Measurements from ENCODE around the gene ZNF165.
"Not testable (repeated sequence)": the region's sequence is repeated elsewhere in the genome, so short reads cannot be mapped to it uniquely, and the experiment has no call there.

Gene ZNF165

DNA sequence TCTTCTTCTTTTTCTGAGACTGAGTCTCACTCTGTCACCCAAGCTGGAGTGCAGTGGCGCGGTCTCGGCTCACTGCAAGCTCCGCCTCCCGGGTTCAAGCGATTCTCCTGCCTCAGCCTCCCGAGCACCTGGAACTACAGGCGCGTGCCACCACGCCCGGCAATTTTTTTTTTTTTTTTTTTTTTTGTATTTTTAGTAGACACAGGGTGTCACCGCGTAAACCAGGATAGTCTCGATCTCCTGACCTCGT is at the start of gene ZNF165:
TSS of gene ZNF165 (plus strand) at position 188 of the 250 bp plus-strand sequence. CDS start 4,913 bp downstream, outside the sequence.
- in situ Hi-C loops (cut with MboI; ENCODE audit: low sequenced_read_pairs): not testable (repeated sequence)

DNA sequence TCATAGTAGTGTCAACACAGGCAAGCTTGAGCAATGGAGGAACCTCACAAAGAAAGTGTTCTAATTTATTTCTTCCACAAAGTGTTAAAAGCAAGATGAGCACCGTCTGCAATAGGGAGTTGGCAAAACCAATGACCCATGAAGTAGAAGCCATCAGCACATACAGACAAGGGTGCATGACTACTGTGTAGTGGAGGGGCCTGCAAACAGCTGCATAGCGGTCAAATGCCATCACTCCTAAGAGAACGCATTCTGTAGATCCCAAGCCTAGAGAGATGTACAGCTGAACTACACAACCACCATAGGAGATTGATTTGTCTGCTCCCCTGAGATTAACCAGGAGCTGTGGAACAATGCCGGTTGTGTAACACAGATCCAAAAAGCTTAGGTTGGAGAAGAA is 26.8 kb upstream of the ZNF165 start:
- in situ Hi-C loops (cut with MboI; ENCODE audit: low sequenced_read_pairs): no loop called here

DNA sequence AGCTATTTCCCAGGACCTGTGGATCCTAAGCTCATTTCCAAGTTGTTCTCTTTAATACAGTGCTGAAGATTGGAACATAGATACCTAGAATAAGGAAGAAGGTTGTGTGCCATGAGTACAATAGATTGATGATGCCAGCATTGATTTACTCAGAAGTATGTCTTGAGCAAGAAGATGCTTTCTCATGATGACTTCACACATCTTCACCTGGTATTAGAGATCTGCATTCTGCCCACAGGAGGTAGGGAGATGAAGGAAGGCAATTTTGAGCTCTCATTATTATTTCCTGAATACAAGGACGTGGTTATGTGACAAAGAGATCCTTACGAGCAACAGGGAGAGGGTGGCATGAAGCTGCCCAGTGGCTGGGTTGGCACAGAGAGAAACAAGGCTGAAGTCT is 20.0 kb upstream of the ZNF165 start:
- in situ Hi-C loops (cut with MboI; ENCODE audit: low sequenced_read_pairs): no loop called here

DNA sequence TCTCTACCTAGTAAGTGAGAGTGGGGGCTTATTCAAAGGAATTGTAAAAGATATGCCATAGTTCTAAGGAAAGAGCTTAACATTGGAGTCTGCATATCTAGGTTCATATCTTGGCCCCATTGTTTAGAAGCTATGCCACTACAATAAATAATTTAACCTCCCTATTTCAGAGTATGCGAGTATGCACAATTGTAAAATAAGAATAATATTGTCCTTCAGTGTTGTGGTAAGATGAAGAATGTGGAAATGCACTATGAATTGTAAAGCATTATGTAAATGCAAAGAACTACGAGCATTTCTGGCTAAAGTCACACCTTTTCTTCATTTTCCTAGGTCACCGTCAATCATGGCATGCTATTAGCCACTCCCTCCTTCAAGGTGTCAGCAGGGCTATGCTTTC is 16.1 kb upstream of the ZNF165 start:
- in situ Hi-C loops (cut with MboI; ENCODE audit: low sequenced_read_pairs): no loop called here

DNA sequence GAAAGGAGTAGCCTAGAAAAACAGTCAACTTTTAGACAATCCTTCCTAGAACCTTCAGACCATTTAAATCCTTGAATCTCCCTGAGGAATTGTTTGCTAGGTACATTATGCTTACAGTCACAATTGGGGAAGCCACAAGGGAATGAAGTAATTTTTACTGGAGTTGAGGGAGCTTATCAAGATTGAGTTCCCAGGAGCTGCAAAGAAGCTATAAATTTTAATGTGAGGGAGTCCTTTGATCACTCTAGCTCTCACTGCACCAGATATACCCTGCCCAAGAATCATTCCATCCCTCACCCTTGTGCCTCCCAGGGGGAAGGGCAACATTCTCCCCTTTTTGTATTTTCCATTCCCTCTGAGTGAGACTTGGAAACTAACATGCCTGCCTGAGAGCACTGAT is 12.3 kb upstream of the ZNF165 start:
- in situ Hi-C loops (cut with MboI; ENCODE audit: low sequenced_read_pairs): no loop called here

DNA sequence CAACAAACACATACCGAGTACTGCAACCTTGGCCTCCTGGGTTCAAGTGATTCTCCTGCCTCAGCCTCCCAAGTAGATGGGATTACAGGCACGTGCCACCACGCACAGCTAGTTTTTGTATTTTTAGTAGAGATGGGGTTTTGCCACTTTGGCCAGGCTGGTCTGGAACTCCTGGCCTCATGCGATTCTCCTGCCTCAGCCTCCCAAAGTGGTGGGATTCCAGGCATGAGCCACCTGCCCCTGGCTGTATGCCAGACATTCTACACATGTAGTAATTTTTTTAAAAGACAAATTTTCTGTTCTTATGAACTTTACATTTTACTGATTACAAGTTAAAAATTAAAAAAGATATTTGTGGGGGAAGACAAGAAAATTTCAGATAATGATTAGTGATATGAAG is 9.4 kb upstream of the ZNF165 start:
- in situ Hi-C loops (cut with MboI; ENCODE audit: low sequenced_read_pairs): not testable (repeated sequence)

DNA sequence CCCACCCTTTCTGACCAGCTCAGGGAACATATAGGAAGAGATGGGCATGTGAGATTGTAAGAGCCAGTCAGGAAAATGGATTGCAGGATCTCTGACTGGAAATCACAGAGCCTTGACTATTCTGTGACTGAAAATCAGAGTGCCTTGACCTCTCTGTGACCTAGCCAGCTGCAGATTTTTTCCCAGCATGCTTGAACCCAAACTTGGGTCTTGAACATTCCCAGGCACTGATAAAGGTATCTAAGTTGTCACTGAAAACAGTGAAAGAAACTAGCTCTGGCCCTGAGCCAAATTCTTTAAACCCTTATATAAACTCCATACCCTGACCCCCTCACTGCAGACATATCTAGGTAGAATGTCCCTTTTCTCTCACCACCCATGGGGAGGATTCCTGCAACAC is 2.3 kb upstream of the ZNF165 start:
- in situ Hi-C loops (cut with MboI; ENCODE audit: low sequenced_read_pairs): no loop called here

DNA sequence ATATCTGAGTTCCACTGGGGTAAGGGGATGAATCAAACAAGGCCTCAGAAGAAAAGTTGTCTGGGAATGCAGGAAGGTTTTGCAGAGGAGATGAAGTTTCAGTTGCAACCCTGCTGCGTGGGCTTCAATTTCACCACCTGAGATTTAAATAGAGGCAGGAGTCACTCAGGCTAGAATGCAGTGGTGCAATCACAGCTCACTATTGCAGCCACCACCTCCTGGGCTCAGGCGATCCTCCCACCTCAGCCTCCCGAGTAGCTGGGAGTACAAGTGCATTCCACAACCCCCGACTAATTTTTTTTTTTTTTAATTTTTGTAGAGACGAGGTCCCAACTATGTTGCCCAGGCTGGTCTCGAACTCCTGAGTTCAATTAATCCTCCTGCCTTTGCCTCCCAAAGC is 1.5 kb upstream of the ZNF165 start:
- in situ Hi-C loops (cut with MboI; ENCODE audit: low sequenced_read_pairs): no loop called here

DNA sequence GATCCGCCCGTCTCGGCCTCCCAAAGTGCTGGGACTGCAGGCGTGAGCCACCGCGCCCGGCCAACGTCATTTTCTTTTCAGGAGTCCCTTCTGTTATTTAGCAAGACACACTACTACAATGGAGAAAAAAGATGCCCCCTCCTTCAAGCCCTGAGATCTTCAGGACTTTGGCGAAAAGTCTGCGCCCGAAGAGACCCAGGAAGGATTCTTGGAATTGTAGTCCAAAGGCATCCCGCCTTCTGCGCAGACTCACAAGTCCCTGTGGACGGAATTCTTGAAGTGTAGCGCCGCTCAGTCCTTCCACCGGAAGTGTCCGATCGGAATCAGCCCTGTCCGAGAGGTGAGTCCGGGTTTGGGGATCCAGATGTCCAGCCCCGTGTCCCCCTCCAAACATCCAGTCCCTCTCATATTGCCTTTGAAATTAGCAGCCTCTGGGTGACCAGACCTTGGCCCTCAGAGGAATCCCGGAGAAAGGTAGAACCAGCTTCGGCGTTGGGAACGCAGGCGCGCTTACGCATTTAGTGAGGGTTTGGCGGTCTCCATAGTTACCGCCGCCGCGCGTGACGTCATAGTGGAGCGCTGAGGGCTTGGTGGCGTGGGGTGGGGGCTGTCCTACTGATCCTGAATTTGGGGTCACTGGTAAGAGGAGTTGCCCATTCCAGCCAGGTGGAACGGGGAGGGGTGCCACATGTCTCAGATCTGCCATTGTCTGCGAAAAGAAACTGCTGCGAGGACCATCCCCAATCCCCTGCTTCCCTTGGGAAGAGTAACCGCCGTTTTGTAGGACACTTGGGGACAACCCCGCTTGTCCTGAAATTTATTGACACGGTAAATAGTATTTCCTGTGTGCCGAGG is 490 bp downstream of the ZNF165 start:
- in situ Hi-C loops (cut with MboI; ENCODE audit: low sequenced_read_pairs): no loop called here

DNA sequence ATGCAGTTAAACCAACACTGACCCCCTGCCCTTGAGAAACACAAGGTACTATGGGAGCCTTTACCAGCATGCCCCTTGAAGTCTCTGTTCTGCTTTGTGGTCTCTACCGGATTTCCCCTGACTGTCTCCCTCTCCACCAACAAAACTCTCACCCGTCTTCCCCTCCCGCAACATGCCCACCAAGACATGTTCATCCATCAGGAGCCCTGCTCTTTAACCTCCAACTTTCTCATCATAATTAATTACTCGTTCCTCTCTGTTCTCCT is 1.1 kb downstream of the ZNF165 start:
- in situ Hi-C loops (cut with MboI; ENCODE audit: low sequenced_read_pairs): no loop called here

DNA sequence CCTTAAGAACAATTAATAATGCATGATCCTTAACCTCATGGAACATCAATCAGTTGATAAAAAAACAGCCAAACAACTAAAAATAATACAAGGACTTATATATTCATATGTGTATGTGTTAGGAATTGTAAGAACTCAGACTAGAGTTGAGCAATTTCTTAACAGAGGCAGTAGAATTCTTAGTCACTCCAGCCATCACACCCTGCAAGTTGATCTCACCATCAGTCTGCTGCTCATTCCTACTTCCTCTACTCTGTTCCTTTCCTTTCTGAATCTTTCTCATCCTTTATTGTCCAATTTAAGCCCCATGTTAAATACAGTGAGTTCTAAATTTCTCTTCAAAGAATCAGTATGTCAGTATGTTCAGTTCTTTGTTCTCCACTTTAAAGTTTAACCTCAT is 2.6 kb downstream of the ZNF165 start:
- in situ Hi-C loops (cut with MboI; ENCODE audit: low sequenced_read_pairs): no loop called here

DNA sequence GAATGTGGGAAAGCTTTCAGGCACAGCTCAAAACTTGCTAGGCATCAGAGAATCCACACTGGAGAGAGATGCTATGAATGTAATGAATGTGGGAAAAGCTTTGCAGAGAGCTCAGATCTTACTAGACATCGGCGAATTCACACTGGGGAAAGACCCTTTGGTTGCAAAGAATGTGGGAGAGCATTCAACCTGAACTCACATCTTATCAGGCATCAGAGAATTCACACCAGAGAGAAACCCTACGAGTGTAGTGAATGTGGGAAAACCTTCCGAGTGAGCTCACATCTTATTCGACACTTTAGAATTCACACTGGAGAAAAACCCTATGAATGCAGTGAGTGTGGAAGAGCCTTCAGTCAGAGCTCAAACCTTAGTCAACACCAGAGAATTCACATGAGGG is 8.7 kb downstream of the ZNF165 start:
- in situ Hi-C loops (cut with MboI; ENCODE audit: low sequenced_read_pairs): no loop called here

DNA sequence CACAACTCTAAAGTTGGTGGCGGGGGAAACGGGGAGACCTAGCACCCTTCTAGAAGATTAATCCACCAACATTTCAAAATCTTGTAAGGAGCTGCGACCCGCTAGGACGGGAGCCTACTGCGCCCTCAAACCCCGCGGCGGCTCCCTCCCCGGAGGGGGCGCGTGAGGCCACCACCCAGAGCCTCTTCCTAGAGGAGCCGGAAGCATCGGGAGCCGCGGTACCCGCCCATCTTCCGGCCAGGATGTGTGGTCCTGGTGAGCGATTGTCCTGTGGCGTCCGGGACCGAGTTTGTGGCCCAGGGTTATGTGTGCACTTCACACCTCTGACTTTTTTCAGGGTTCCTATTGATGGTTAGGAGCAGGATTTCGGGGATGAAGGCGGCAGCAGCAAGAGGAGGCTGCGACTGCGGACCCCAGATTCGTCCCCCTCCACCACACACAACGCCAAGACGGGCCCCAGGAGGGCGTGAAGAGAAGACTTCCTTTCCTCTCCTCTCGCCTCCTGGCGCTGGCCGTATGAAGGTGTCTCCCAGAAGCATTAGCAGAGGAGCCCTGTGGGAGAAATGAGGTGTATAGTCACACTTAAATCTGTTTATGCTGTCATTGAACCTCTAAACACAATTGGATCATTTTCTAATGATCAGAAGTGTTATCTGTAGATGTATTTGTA is 10.7 kb downstream of the ZNF165 start:
- in situ Hi-C loops (cut with MboI; ENCODE audit: low sequenced_read_pairs): no loop called here

DNA sequence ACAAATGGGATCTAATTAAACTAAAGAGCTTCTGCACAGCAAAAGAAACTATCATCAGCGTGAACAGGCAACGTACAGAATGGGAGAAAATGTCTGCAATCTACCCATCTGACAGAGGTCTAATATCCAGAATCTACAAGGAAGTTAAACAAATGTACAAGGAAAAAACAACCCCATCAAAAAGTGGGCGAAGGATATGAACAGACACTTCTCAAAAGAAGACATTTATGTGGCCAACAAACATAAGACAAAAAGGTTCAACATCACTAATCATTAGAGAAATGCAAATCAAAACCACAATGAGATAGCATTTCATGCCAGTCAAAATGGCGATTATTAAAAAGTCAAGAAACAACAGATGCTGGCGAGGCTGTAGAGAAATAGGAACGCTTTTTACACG is 21.9 kb downstream of the ZNF165 start:
- in situ Hi-C loops (cut with MboI; ENCODE audit: low sequenced_read_pairs): not testable (repeated sequence)

DNA sequence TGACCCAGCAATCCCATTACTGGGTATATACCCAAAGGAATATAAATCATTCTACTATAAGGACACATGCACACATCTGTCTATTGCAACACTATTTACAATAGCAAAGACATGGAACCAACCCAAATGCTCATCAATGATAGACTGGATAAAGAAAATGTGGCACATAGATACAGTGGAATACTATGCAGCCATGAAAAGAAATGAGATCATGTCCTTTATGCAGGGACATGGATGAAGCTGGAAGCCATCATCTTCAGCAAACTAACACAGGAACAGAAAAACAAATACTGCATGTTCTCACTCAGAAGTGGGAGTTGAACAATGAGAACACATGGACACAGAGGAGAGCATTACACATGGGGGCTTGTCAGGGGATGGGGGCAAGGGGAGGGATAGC is 22.3 kb downstream of the ZNF165 start:
- in situ Hi-C loops (cut with MboI; ENCODE audit: low sequenced_read_pairs): not testable (repeated sequence)

DNA sequence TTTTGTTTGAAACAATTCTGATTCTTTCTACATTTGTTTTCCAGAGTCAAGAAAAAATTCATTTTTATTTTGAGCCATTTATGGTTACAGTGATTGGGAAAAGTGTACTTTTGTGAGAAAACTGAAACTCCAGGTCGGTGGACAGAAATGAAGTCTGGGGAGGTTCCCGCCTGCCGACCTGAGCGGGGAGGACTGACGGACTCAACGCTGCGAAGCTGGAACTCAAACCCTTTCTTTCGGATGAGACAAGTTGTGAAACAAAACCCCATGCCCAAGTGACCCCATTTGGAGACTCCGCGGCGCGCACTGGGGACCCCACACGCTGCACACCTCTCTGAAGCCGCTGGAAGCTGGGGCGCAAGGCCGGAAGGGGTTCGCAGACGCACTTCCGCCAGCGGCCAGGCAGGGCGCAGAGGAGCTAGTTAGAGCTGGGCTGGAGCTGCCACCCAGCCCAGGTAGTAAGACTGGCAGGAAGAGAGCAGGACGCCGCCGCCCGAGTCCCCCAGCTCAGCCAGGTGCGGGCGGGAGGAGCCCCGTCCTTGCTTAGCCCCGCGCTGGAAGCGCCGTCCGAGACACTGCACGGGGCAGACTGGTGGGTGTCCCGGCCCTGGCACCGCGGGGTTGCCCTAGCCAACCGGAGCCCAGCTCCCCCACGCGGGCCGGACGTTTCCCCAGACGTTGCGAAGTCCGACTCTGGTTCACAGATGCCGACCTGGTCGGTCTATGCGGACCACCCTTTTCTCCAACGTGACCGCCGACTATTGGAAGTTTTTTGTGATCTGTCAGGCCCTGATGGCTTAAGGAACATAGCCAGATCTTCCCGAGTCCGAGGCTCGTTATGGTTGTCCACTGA is 24.2 kb downstream of the ZNF165 start:
- in situ Hi-C loops (cut with MboI; ENCODE audit: low sequenced_read_pairs): no loop called here

DNA sequence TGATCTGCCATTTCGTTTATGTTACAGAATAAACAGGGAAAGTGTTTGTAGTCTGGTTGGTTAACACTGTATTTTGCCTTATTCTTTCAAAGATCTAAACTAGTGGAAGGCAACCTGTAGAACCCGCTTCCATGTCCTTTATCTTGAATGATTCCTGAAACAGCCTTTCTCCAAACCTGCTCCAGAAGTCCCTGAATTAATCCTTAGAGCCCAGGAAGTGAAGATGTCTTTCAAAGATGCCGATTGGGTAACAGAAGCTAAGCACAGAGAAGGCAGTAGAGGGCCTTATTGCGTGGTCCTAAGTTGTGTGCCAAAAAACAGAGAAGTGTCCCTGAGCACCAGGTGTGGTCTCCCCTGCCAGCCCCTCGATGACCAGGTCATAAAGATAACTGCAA is 24.9 kb downstream of the ZNF165 start:
- in situ Hi-C loops (cut with MboI; ENCODE audit: low sequenced_read_pairs): no loop called here

DNA sequence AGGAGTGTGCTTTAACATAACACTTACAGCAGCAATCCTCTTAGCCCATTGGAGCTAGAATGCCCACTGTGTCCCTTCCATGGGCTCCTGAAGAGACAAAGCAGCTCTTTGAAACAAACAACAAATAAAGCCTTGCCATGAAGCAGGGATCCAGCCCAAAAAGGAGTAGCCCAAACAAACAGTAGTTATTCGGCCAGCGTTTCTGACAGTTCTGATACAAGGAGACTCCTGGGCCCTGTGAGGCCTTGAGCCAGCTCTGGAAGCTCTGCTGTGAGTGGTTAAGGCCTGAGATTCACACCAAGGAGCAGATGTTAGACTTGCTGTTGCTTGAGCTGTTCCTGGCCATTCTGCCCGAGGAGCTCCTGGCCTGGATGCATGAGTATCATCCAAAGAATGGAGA is 27.1 kb downstream of the ZNF165 start:
- in situ Hi-C loops (cut with MboI; ENCODE audit: low sequenced_read_pairs): no loop called here

DNA sequence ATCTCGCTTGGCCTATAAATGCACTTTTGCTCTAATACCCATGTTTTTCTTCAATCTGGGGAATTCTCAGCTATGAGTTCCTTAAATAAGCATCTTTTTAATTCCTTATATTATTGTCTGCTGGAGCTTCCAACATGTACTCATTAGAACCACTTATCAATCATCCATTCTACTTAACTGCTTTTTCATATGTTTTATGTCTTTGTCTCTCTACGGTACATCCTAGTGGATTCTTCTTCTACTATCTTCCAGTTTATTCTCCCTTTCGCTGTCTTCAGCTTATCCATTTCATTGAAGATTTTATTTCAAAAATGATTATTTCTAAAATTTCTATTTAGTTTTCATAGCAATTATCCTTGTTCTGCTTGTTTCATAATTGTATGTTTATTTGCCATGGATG is 31.6 kb downstream of the ZNF165 start:
- in situ Hi-C loops (cut with MboI; ENCODE audit: low sequenced_read_pairs): no loop called here

DNA sequence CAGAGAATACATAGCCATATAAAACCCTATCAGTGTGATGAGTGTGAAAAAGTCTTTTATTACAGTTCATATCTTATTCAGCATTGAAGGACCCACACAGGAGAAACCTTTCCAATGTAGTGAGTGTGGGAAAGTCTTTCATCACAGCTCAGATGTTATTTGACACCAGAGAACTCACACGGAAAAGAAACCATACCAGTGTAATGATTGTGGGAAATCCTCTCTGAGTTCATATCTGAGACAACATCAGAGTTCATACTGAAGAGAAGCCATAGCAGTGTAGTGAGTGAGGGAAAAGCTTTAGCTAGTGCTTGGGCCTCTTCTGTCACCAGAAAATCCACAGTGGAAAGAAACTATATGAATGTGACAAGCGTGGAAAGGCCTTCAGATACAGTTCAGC is 35.4 kb downstream of the ZNF165 start:
- in situ Hi-C loops (cut with MboI; ENCODE audit: low sequenced_read_pairs): no loop called here

DNA sequence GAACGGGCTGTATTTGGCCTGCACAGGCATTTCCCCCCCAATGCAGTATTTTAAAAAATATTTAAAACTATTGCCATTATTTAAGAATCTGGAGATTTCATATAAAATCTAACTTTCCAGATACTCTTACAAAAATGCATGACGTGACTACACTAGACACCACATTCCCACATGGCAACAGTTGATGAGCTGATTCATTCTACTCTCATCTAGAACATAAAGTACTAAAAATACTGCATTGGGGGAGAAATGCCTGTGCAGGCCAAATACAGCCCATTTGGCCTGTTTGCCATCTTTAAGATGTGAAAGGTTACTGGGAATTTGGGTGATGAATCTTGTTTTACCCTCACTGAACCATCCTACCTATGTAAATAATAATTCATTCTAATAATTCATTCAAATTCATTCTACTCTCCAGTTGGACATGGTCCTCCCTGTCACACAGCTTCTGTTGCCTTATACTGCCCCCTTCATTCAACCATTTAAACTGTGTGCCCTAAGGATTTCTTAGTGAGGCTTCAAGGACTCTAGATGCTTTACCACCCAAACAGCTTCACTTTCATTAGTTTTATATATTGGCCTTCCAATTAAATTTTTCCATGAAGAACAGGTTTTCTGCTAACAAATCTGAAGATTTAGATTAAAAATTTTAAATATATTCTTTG is 37.1 kb downstream of the ZNF165 start:
- in situ Hi-C loops (cut with MboI; ENCODE audit: low sequenced_read_pairs): no loop called here

DNA sequence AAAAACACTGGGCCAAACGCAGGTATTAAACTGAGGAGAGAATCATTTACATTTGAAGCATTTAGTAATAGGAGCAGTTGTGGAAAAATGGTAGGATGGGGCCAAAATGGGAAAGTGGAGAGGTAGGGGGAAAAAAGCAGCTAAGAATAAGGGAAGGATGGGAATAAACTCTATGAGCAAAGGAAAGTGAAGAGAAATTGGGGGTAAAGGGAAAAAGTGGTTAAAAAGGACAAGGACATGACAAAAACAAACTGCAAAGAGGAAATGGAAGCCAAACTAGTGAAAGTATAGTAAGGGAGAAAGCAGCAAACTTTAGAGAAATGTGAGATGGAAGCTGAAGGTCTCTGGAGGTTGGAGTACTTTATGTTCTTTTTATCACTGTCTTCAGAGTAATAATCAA is 37.8 kb downstream of the ZNF165 start:
- in situ Hi-C loops (cut with MboI; ENCODE audit: low sequenced_read_pairs): no loop called here
